Erythroblast (primary cell): Measurements from ENCODE around the gene KMT2E.

Experiments used
- GATA1 ChIP-seq: IDR thresholded peaks from 2 replicates; pipeline ENCODE4 v1.6.1; 2011; ENCODE audit warnings: low read depth, mild to moderate bottlenecking, control low read depth, low read length, moderate library complexity
- POLR2A ChIP-seq: IDR thresholded peaks from 2 replicates; pipeline ENCODE4 v1.6.1; 2011; ENCODE audit warnings: mild to moderate bottlenecking, low read length

- no peak for TF ChIP-seq POLR2A
- TF ChIP-seq GATA1, result no peak
Observed at GRCh38 chr7:105087981-105088380, 74.0 kb downstream of the KMT2E start.
